HepG2 (cell line): ENCODE measurements around the gene CCNJL.

Source experiments
- CHD2 ChIP-seq: IDR thresholded peaks from 2 replicates; pipeline ENCODE4 v1.6.1; 2011; ENCODE audit warnings: low read depth, low read length, improper control_type of control experiment
- CTCF ChIP-seq: sonication (generic); formaldehyde crosslinking; IDR thresholded peaks from 2 replicates; pipeline ENCODE4 v1.5.0; 2020; ENCODE audit warnings: mild to moderate bottlenecking, missing genetic modification reagents, moderate library complexity
- POLR2AphosphoS5 ChIP-seq: IDR thresholded peaks from 2 replicates; pipeline ENCODE4 v1.6.1; 2012; ENCODE audit warnings: low read depth, low read length
- TCF7L2 ChIP-seq: IDR thresholded peaks from 2 replicates; pipeline ENCODE4 v1.6.1; 2011; ENCODE audit warnings: mild to moderate bottlenecking, low read depth, low read length, moderate library complexity

DNA sequence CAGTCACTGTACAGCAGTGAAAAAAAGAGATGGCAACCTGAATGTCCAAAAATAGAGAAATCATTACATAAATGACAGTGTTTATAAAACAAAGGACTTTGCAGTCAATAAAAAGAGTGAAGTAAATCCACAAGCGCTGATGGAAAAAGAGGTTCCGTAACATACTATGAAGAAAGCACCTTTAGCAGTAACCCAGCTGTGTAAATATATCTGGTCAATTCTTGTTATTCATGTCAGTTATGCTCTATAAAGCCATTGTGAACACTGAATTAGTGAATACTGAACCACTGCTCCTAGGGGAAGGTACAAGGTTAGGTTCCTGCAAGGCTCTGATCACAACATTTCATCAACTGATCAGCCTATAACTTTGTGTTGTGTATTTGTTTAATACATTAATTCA is 39.5 kb downstream of the CCNJL start:
- TF ChIP-seq CTCF (no peak), TCF7L2 (no peak), POLR2AphosphoS5 (no peak), CHD2 (no peak)
